IMR-90 (cell line): ENCODE measurements around the gene UNC5B. TPM values are rescaled to one million over a fixed set of nuclear protein-coding genes. Genes with fewer than 3 reads are reported as not detected.

ENCODE experiments used
- ATAC-seq: fragments of 200-7000 bp; cut with Tn5 transposase; 2 replicates; pipeline ENCODE4 v1.9.1; 2020; ENCODE audit warnings: low read depth, mild to moderate bottlenecking, moderate library complexity
- BruUV-seq: library from RNA; stranded (reverse); fragments of 400-500 nt; replicated peaks from 2 replicates; lab custom pipeline; 2021; lab: Mats Ljungman, UMichigan
- CTCF ChIA-PET: fragments of 300-600 bp; formaldehyde crosslinking; extraction: SDS; loops from one replicate; lab custom pipeline; 2021; ENCODE audit warnings: antibody characterized with exemption; lab: Yijun Ruan, JAX
- POLR2A ChIA-PET: fragments of 300-600 bp; sonication (Branson Sonifier 250); formaldehyde crosslinking; loops from one replicate; lab custom pipeline; 2022; ENCODE audit warnings: antibody characterized with exemption; ENCODE audit not compliant: unreplicated experiment; lab: Charles Lee
- DNase-seq: peaks from one replicate; pipeline ENCODE4 v3.0.0; 2013
- H2AFZ ChIP-seq: replicated peaks from 2 replicates; pipeline ENCODE3; 2013; ENCODE audit warnings: low read length, mild to moderate bottlenecking; ENCODE audit not compliant: poor library complexity
- H2AK5ac ChIP-seq: 2 replicates; pipeline ENCODE4 v1.6.1; 2013; ENCODE audit warnings: low read depth, low read length, inconsistent platforms
- H2AK9ac ChIP-seq: replicated peaks from 2 replicates; pipeline ENCODE3; 2013; ENCODE audit warnings: mild to moderate bottlenecking, low read depth, low read length, moderate library complexity; ENCODE audit not compliant: poor library complexity
- H2BK120ac ChIP-seq: 2 replicates; pipeline ENCODE4 v1.6.1; 2013; ENCODE audit warnings: low read depth, low read length, inconsistent platforms
- H2BK15ac ChIP-seq: 3 replicates; pipeline ENCODE4 v1.6.1; 2013; ENCODE audit warnings: low read depth, low read length, inconsistent platforms
- H2BK20ac ChIP-seq: 2 replicates; pipeline ENCODE4 v1.6.1; 2013; ENCODE audit warnings: low read depth, mild to moderate bottlenecking, inconsistent platforms, low read length, moderate library complexity
- H2BK5ac ChIP-seq: 2 replicates; pipeline ENCODE4 v1.6.1; 2013; ENCODE audit warnings: mild to moderate bottlenecking, low read depth, low read length, inconsistent platforms; ENCODE audit not compliant: poor library complexity, severe bottlenecking
- H3K14ac ChIP-seq: replicated peaks from 2 replicates; pipeline ENCODE4 v1.6.1; 2013; ENCODE audit warnings: low read depth, low read length, inconsistent platforms
- H3K18ac ChIP-seq: 2 replicates; pipeline ENCODE4 v1.6.1; 2013; ENCODE audit warnings: low read depth, low read length, control low read depth
- H3K23ac ChIP-seq: 2 replicates; pipeline ENCODE4 v1.6.1; 2013; ENCODE audit warnings: low read depth, low read length, inconsistent platforms
- H3K27ac ChIP-seq: 2 replicates; pipeline ENCODE4 v1.5.1; 2013; ENCODE audit warnings: mild to moderate bottlenecking, control low read depth, low read length; ENCODE audit not compliant: insufficient read depth
- H3K27me3 ChIP-seq: 2 replicates; pipeline ENCODE4 v1.6.1; 2013; ENCODE audit warnings: low read length; ENCODE audit not compliant: control insufficient read depth, insufficient read depth
- H3K36me3 ChIP-seq: 2 replicates; pipeline ENCODE4 v1.6.1; 2013; ENCODE audit warnings: low read length, mixed read lengths; ENCODE audit not compliant: control insufficient read depth, insufficient read depth
- H3K4ac ChIP-seq: 2 replicates; pipeline ENCODE4 v1.6.1; 2013; ENCODE audit warnings: low read depth, low read length, inconsistent platforms
- H3K4me1 ChIP-seq: 2 replicates; pipeline ENCODE4 v1.6.1; 2013; ENCODE audit warnings: low read length, mixed read lengths; ENCODE audit not compliant: control insufficient read depth, insufficient read depth
- H3K4me2 ChIP-seq: 2 replicates; pipeline ENCODE4 v1.6.1; 2013; ENCODE audit warnings: low read depth, mild to moderate bottlenecking, control low read depth, low read length, moderate library complexity
- H3K4me3 ChIP-seq: 2 replicates; pipeline ENCODE4 v1.5.1; 2013; ENCODE audit warnings: low read depth, mild to moderate bottlenecking, control low read depth, low read length, moderate library complexity; ENCODE audit not compliant: insufficient read depth
- H3K56ac ChIP-seq: 2 replicates; pipeline ENCODE4 v1.6.1; 2013; ENCODE audit warnings: low read length, inconsistent platforms; ENCODE audit not compliant: insufficient read depth; ENCODE audit errors: extremely low read depth
- H3K79me1 ChIP-seq, 2 experiments: 2 replicates each; pipeline ENCODE4 v1.6.1; 2013; ENCODE audit warnings: low read length in 2 of 2, inconsistent platforms in 1 of 2, low read depth in 1 of 2
- H3K9ac ChIP-seq: 2 replicates; pipeline ENCODE4 v1.6.1; 2013; ENCODE audit warnings: low read depth, low read length, control low read depth
- H3K9me1 ChIP-seq: 2 replicates; pipeline ENCODE4 v1.6.1; 2013; ENCODE audit warnings: low read length, inconsistent platforms; ENCODE audit not compliant: insufficient read depth
- H3K9me3 ChIP-seq: 2 replicates; pipeline ENCODE4 v1.6.1; 2013; ENCODE audit warnings: low read length; ENCODE audit not compliant: control insufficient read depth, insufficient read depth
- H4K20me1 ChIP-seq: 2 replicates; pipeline ENCODE4 v1.6.1; 2013; ENCODE audit warnings: low read length, inconsistent platforms; ENCODE audit not compliant: insufficient read depth
- H4K5ac ChIP-seq: 2 replicates; pipeline ENCODE4 v1.6.1; 2013; ENCODE audit warnings: mild to moderate bottlenecking, low read depth, low read length, control low read depth
- H4K8ac ChIP-seq, 2 experiments: 2 replicates each; pipeline ENCODE4 v1.6.1; 2013; ENCODE audit warnings: low read depth in 2 of 2, low read length in 2 of 2, control low read depth in 1 of 2, inconsistent platforms in 1 of 2
- H4K91ac ChIP-seq: 2 replicates; pipeline ENCODE4 v1.6.1; 2013; ENCODE audit warnings: low read depth, low read length, inconsistent platforms; ENCODE audit not compliant: insufficient read depth
- BHLHE40 ChIP-seq: fragments of 150-350 bp; IDR thresholded peaks from 2 replicates; pipeline ENCODE4 v1.6.1; 2016; ENCODE audit warnings: mild to moderate bottlenecking, low read depth, low read length
- CEBPB ChIP-seq: IDR thresholded peaks from 2 replicates; pipeline ENCODE4 v1.6.1; 2012; ENCODE audit warnings: low read depth, low read length, improper control_type of control experiment
- CHD1 ChIP-seq: IDR thresholded peaks from 2 replicates; pipeline ENCODE4 v1.6.1; 2012; ENCODE audit warnings: low read depth, low read length, improper control_type of control experiment
- CTCF ChIP-seq: conservative IDR thresholded peaks from 2 replicates; pipeline ENCODE4 v1.5.1; 2012; ENCODE audit warnings: mild to moderate bottlenecking, low read depth, low read length, improper control_type of control experiment
- FOS ChIP-seq: fragments of 150-350 bp; IDR thresholded peaks from 2 replicates; pipeline ENCODE4 v1.6.1; 2016; ENCODE audit warnings: low read depth, low read length
- MAFK ChIP-seq: IDR thresholded peaks from 2 replicates; pipeline ENCODE4 v1.6.1; 2012; ENCODE audit warnings: low read depth, low read length, improper control_type of control experiment
- MAZ ChIP-seq: IDR thresholded peaks from 2 replicates; pipeline ENCODE4 v1.6.1; 2012; ENCODE audit warnings: low read depth, mild to moderate bottlenecking, low read length, improper control_type of control experiment, moderate library complexity, borderline replicate concordance
- MXI1 ChIP-seq: IDR thresholded peaks from 2 replicates; pipeline ENCODE4 v1.6.1; 2012; ENCODE audit warnings: low read depth, mild to moderate bottlenecking, low read length, moderate library complexity, borderline replicate concordance
- NFE2L2 ChIP-seq: fragments of 150-350 bp; IDR thresholded peaks from 2 replicates; pipeline ENCODE4 v1.6.1; 2016; ENCODE audit warnings: low read depth, mild to moderate bottlenecking, low read length
- POLR2A ChIP-seq: IDR thresholded peaks from 2 replicates; pipeline ENCODE4 v1.6.1; 2012; ENCODE audit warnings: mild to moderate bottlenecking, low read depth, low read length
- RAD21 ChIP-seq: IDR thresholded peaks from 2 replicates; pipeline ENCODE4 v1.6.1; 2012; ENCODE audit warnings: low read length, improper control_type of control experiment
- RCOR1 ChIP-seq: IDR thresholded peaks from 2 replicates; pipeline ENCODE4 v1.6.1; 2012; ENCODE audit warnings: mild to moderate bottlenecking, low read length, improper control_type of control experiment; ENCODE audit not compliant: insufficient replicate concordance
- RFX5 ChIP-seq: IDR thresholded peaks from 2 replicates; pipeline ENCODE4 v1.8.0; 2012; ENCODE audit warnings: low read depth, mild to moderate bottlenecking, low read length, moderate library complexity
- SMC3 ChIP-seq: fragments of 150-350 bp; IDR thresholded peaks from 2 replicates; pipeline ENCODE4 v1.6.1; 2016; ENCODE audit warnings: low read depth, mild to moderate bottlenecking, antibody characterized with exemption, low read length, moderate library complexity
- USF2 ChIP-seq: fragments of 150-350 bp; IDR thresholded peaks from 2 replicates; pipeline ENCODE4 v1.6.1; 2017; ENCODE audit warnings: mild to moderate bottlenecking, antibody characterized with exemption, low read length, low read depth
- WGBS, 2 experiments: methylation state at CpG; one replicate each; pipeline versions ENCODE4 v1.1.5 to v1.1.7; 2013; ENCODE audit warnings: missing lambda C conversion rate in 2 of 2; ENCODE audit not compliant: insufficient read length in 1 of 2; ENCODE audit errors: extremely low coverage in 2 of 2; 5-methylcytosine and 5-hydroxymethylcytosine counted together
- dilution Hi-C: fragments of 300-500 bp; cut with HindIII; formaldehyde crosslinking; loops from one replicate; pipeline ENCODE4 v1.14.3; 2018; ENCODE audit warnings: low sequenced_read_pairs; ENCODE audit not compliant: unreplicated experiment
- in situ Hi-C: fragments of 300-500 bp; cut with MboI; formaldehyde crosslinking; loops from 3 replicates; pipeline ENCODE4 v1.14.3; 2019; ENCODE audit warnings: low sequenced_read_pairs, inconsistent platforms, mixed read lengths
- intact Hi-C: fragments of 100-400 bp; cut with micrococcal nuclease; formaldehyde crosslinking; loops from 2 replicates; pipeline ENCODE4 v1.10.0; 2022
- polyA plus RNA-seq, 3 experiments: library from polyadenylated mRNA; depleted of rRNA; stranded (reverse); fragments of >200 nt; gene quantifications; 2 replicates each; pipeline ENCODE4 v1.2.3, GENCODE V29; 2012; ENCODE audit warnings: low replicate concordance in 1 of 3
- total RNA-seq: library from RNA; depleted of rRNA; stranded (reverse); fragments of >200 nt; gene quantifications from 2 replicates; pipeline ENCODE4 v1.2.3, GENCODE V29; 2012
- TF ChIP-seq, protein P1 (sequence below): fragments of 150-350 bp; IDR thresholded peaks from 2 replicates; pipeline ENCODE4 v1.6.1; 2016; ENCODE audit warnings: low read depth, mild to moderate bottlenecking, low read length, moderate library complexity, borderline replicate concordance

UNC5B gene
- total and polyA plus RNA-seq, 2 of the 4 experiments (the other 2 are of a cell fraction), result 1.6 to 4.2 TPM

GRCh38 chr10:71230656-71231025 is 18.3 kb downstream of the UNC5B start:
- dilution Hi-C loops, result no loop called here

More at GRCh38 chr10:71230656-71231025, 18.3 kb downstream of the UNC5B start:
- Histone ChIP-seq H3K9me3 (no peaks in the 10 kb centered on the region), H4K20me1 (no peaks in the 10 kb centered on the region; the same call in 1 of the 2 replicates), H3K56ac (no peak overlapping the region), H3K23ac (no peak overlapping the region), H4K91ac (no peak overlapping the region), H3K4ac (no peak overlapping the region), H2BK5ac (no peak overlapping the region), H2BK120ac (no peak overlapping the region), H3K79me1 (0 out of 4 replicates have a peak, but pooled peaks cover 0 to under 1% of the 10 kb centered on the region in 2 experiments), H3K18ac (no peak overlapping the region), H3K27ac (no peak overlapping the region), H3K4me1 (peaks cover 15% of the 10 kb centered on the region), H3K9me1 (peaks cover 12% of the 10 kb centered on the region; the same call in 1 of the 2 replicates), H3K14ac (no peak overlapping the region), H4K5ac (no peak overlapping the region), H3K4me3 (no peak overlapping the region), H4K8ac (no peak overlapping the region), H3K9ac (no peak overlapping the region), H3K4me2 (no peak overlapping the region), H2AK9ac (no peak overlapping the region), H3K27me3 (no peaks in the 10 kb centered on the region), H2AFZ (no peak overlapping the region), H2BK15ac (no peak overlapping the region), H2AK5ac (no peak overlapping the region), H3K36me3 (no peaks in the 10 kb centered on the region), H2BK20ac (no peak overlapping the region)
- ATAC-seq, result no peak
- no TSS peak for BruUV-seq
- intact Hi-C loops, result no loop called here
- no peak for TF ChIP-seq CEBPB
- no peak for TF ChIP-seq MAFK
- no peak for TF ChIP-seq FOS
- no peak for TF ChIP-seq MAZ
- TF ChIP-seq, protein P1, sequence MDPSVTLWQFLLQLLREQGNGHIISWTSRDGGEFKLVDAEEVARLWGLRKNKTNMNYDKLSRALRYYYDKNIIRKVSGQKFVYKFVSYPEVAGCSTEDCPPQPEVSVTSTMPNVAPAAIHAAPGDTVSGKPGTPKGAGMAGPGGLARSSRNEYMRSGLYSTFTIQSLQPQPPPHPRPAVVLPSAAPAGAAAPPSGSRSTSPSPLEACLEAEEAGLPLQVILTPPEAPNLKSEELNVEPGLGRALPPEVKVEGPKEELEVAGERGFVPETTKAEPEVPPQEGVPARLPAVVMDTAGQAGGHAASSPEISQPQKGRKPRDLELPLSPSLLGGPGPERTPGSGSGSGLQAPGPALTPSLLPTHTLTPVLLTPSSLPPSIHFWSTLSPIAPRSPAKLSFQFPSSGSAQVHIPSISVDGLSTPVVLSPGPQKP, result no peak
- no peak for TF ChIP-seq RFX5
- no peak for TF ChIP-seq MXI1
- TF ChIP-seq CHD1, result no peak
- TF ChIP-seq NFE2L2, result no peak
- TF ChIP-seq CTCF, result no peak
- TF ChIP-seq USF2, result no peak
- TF ChIP-seq SMC3, result no peak
- TF ChIP-seq RAD21, result no peak
- no peak for TF ChIP-seq RCOR1
- TF ChIP-seq POLR2A, result no peak
- TF ChIP-seq BHLHE40, result no peak
- CTCF ChIA-PET, result no interaction called here
- POLR2A ChIA-PET, result no interaction called here
- no peak for DNase-seq
- no CpG with 5 or more reads among the region's 1 CpG for WGBS, 2 experiments
- in situ Hi-C loops, result no loop called here
